ENCODE data around the gene ABHD4. TPM values are rescaled to one million over a fixed set of nuclear protein-coding genes. Genes with fewer than 3 reads are reported as not detected.
A peak's percentile ranks its signal among the peaks of the same experiment; 100 is the strongest.
"Not testable (repeated sequence)": the region's sequence is repeated elsewhere in the genome, so short reads cannot be mapped to it uniquely, and the experiment has no call there.

ABHD4 gene
- total and polyA plus RNA-seq, 4 donors = 9.0 to 32.9 (median 11.1) TPM

GRCh38 chr14:22583994-22584393 is 14.1 kb upstream of the ABHD4 start:
- no peak overlapping the region for H3K4me3 ChIP-seq (ENCODE audit: low read depth in 1 of 3, low read length in 3 of 3)
- no peak for DNase-seq (ENCODE audit: low spot score)
- no peaks in the 10 kb centered on the region for H3K9me3 ChIP-seq (ENCODE audit: control insufficient read depth in 4 of 4, low read length in 3 of 4)
- peaks cover 0 to 6% (median 0%) of the 10 kb centered on the region in 4 donors for H3K36me3 ChIP-seq (ENCODE audit: control insufficient read depth in 4 of 4, insufficient read depth in 3 of 4, low read depth in 1 of 4, low read length in 3 of 4)
- no peak overlapping the region for H3K27ac ChIP-seq (ENCODE audit: low read depth in 1 of 2, low read length in 2 of 2)
- H3K27me3 ChIP-seq (ENCODE audit: control insufficient read depth in 4 of 4, insufficient read depth in 4 of 4, low read length in 3 of 4) = no peaks in the 10 kb centered on the region
- WGBS = 86% methylated on average over 1 of the region's 1 CpG
- no peak for TF ChIP-seq REST (IDR thresholded peaks at IDR 0.05)
- TF ChIP-seq HNF4G (IDR thresholded peaks at IDR 0.05) = no peak
- TF ChIP-seq ATF3 (IDR thresholded peaks at IDR 0.05) = no peak
- TF ChIP-seq MAX (IDR thresholded peaks at IDR 0.05) = no peak
- TF ChIP-seq SP1 (IDR thresholded peaks at IDR 0.05) = no peak
- no peak for TF ChIP-seq EGR1 (IDR thresholded peaks at IDR 0.05; ENCODE audit: low read depth in 2 of 2)
- no peak for TF ChIP-seq RAD21 (IDR thresholded peaks at IDR 0.05)
- TF ChIP-seq FOXA1 (IDR thresholded peaks at IDR 0.05) = no peak
- H3K9ac ChIP-seq (ENCODE audit: low read depth in 1 of 2, low read length in 2 of 2) = no peak overlapping the region
- peaks cover 6 to 21% (median 15%) of the 10 kb centered on the region in 4 donors for H3K4me1 ChIP-seq (ENCODE audit: control insufficient read depth in 4 of 4, insufficient read depth in 4 of 4, low read length in 3 of 4)

GRCh38 chr14:22587247-22587646 is 10.9 kb upstream of the ABHD4 start:
- H3K9ac ChIP-seq (ENCODE audit: low read depth in 1 of 2, low read length in 2 of 2) = no peak overlapping the region
- peaks cover 0 to 2% (median 0%) of the 10 kb centered on the region in 4 donors for H3K36me3 ChIP-seq (ENCODE audit: control insufficient read depth in 4 of 4, insufficient read depth in 3 of 4, low read depth in 1 of 4, low read length in 3 of 4)
- H3K27me3 ChIP-seq (ENCODE audit: control insufficient read depth in 4 of 4, insufficient read depth in 4 of 4, low read length in 3 of 4) = no peaks in the 10 kb centered on the region
- peaks cover 10 to 27% (median 21%) of the 10 kb centered on the region in 4 donors for H3K4me1 ChIP-seq (ENCODE audit: control insufficient read depth in 4 of 4, insufficient read depth in 4 of 4, low read length in 3 of 4)
- TF ChIP-seq CTCF (IDR thresholded peaks at IDR 0.05; ENCODE audit: low read depth, low read length, missing input control) = no peak
- no peak for TF ChIP-seq HNF4G (IDR thresholded peaks at IDR 0.05)
- TF ChIP-seq REST (IDR thresholded peaks at IDR 0.05) = no peak
- TF ChIP-seq RAD21 (IDR thresholded peaks at IDR 0.05) = no peak
- TF ChIP-seq HNF4A (conservative IDR thresholded peaks at IDR 0.05) = no peak
- WGBS = 93% methylated on average over 5 of the region's 5 CpGs
- no peaks in the 10 kb centered on the region for H3K9me3 ChIP-seq (ENCODE audit: control insufficient read depth in 4 of 4, low read length in 3 of 4)
- H3K4me3 ChIP-seq (ENCODE audit: low read depth in 1 of 3, low read length in 3 of 3) = no peak overlapping the region
- no peak for DNase-seq (ENCODE audit: low spot score)
- no peak overlapping the region for H3K27ac ChIP-seq (ENCODE audit: low read depth in 1 of 2, low read length in 2 of 2)

GRCh38 chr14:22587677-22588422 is 10.2 kb upstream of the ABHD4 start:
- Histone ChIP-seq H3K9ac (ENCODE audit: low read depth in 1 of 2, low read length in 2 of 2) (peak overlapping the region; percentile 88 to 93), H3K27ac (ENCODE audit: low read depth in 1 of 2, low read length in 2 of 2) (peak overlapping the region in 1 of 2 donors; percentile 85), H3K4me3 (ENCODE audit: low read depth in 1 of 3, low read length in 3 of 3) (peak overlapping the region; percentile 90 to 100 (median 92)), H3K4me1 (ENCODE audit: control insufficient read depth in 4 of 4, insufficient read depth in 4 of 4, low read length in 3 of 4) (peaks cover 10 to 27% (median 21%) of the 10 kb centered on the region in 4 donors)
- WGBS = 85% methylated on average over 10 of the region's 10 CpGs
- not testable (repeated sequence) for DNase-seq (ENCODE audit: low spot score); H3K9me3 ChIP-seq (ENCODE audit: control insufficient read depth in 4 of 4, low read length in 3 of 4); H3K36me3 ChIP-seq (ENCODE audit: control insufficient read depth in 4 of 4, insufficient read depth in 3 of 4, low read depth in 1 of 4, low read length in 3 of 4); H3K27me3 ChIP-seq (ENCODE audit: control insufficient read depth in 4 of 4, insufficient read depth in 4 of 4, low read length in 3 of 4)

Data from liver (tissue), 9 donors.